ENCODE measurements around the gene SASH1. TPM values are rescaled to one million over a fixed set of nuclear protein-coding genes. Genes with fewer than 3 reads are reported as not detected.

The SASH1 gene
- total RNA-seq, 1 donor from 2014 or later = 10.6 TPM

DNA sequence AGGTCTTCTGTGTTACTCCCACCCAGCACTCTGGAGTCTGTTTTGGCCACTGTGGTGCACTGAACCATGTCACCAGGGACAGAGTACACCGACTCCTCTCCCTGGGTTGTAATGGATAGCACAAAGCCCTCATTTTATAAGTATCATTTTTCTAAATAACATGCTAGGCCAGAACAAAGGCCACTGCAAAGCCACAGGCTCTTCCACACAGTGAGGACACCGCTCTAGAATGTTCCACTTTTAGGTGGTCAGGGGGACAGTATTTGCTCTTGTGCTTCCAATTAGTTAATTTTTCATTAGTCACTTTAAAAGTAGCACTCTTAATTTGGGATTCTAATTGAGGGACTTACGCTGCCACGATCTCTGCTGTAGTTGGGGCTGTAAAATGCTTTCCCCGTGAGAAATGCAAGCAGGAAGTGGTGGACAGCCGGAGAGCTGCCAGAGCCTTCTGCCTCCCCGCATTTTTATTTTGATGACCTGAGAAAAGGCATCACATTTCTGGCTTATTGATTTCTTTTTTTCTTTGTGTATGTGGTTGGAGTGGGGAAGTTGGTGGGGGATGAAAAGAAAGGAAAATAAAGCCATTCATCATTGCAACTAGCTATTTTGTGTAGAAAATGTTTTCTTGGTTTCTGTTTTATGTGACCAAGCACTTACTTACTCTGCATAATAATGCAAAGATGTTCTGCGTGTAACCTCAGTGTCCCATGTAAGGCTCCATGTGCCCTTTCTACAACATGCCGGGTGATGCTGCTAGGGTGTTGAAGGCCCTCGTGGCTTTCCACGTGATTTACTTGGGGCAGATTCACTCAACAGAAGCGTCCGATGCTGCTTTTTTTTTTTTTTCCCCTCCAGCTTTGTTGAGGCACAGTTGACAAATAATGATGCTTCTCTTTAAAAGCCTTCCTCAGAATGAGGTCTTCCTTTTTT lies 195.9 kb downstream of the SASH1 start:
- TF ChIP-seq CTCF (conservative IDR thresholded peaks at IDR 0.05; ENCODE audit: low read depth, low read length) = no peak
- H3K4me3 ChIP-seq (ENCODE audit: low read depth, low read length) = no peak overlapping the region
- no peak for DNase-seq (ENCODE audit: low read depth)

DNA sequence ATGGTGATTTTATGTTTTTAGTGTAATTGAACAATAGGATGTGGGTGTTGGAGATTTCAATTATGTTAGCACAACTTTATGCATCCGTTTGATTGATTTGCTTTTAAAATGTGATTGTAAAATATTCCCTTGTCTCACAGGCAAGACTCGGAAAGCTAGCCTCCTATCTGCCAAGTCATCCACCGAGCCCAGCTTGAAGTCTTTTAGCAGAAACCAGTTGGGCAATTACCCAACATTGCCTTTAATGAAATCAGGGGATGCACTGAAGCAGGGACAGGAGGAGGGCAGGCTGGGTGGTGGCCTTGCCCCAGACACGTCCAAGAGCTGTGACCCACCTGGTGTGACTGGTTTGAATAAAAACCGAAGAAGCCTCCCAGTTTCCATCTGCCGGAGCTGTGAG lies 200.9 kb downstream of the SASH1 start:
- no peak overlapping the region for H3K4me3 ChIP-seq (ENCODE audit: low read depth, low read length)
- no peak for TF ChIP-seq CTCF (conservative IDR thresholded peaks at IDR 0.05; ENCODE audit: low read depth, low read length)
- no peak for DNase-seq (ENCODE audit: low read depth)

GRCh38 chr6:148544421-148544820 lies 201.8 kb downstream of the SASH1 start:
- no peak for TF ChIP-seq CTCF (conservative IDR thresholded peaks at IDR 0.05; ENCODE audit: low read depth, low read length)
- DNase-seq (ENCODE audit: low read depth) = no peak
- H3K4me3 ChIP-seq (ENCODE audit: low read depth, low read length) = no peak overlapping the region

GRCh38 chr6:148545901-148546300 lies 203.3 kb downstream of the SASH1 start:
- no peak overlapping the region for H3K4me3 ChIP-seq (ENCODE audit: low read depth, low read length)
- DNase-seq (ENCODE audit: low read depth) = no peak
- TF ChIP-seq CTCF (conservative IDR thresholded peaks at IDR 0.05; ENCODE audit: low read depth, low read length) = no peak

DNA sequence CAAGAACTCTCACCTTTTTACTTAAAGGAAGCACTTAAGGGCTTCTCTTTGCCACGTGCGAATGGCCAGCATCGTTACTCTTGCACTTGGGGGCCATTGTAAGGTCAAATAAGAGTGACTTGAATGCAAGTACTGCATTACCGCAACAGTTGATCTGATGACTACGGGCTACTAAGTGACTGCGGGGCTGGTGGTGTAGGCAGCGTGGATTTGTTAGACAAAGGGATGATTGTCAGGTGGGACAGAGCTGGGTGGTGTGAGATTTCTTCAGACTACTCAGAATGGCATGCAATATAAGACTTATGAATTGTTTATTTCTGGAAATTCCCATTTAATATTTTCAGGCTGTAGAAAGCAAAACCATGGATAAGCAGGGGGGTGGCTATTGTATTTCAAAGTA lies 204.5 kb downstream of the SASH1 start:
- TF ChIP-seq CTCF (conservative IDR thresholded peaks at IDR 0.05; ENCODE audit: low read depth, low read length) = no peak
- no peak for DNase-seq (ENCODE audit: low read depth)
- no peak overlapping the region for H3K4me3 ChIP-seq (ENCODE audit: low read depth, low read length)

DNA sequence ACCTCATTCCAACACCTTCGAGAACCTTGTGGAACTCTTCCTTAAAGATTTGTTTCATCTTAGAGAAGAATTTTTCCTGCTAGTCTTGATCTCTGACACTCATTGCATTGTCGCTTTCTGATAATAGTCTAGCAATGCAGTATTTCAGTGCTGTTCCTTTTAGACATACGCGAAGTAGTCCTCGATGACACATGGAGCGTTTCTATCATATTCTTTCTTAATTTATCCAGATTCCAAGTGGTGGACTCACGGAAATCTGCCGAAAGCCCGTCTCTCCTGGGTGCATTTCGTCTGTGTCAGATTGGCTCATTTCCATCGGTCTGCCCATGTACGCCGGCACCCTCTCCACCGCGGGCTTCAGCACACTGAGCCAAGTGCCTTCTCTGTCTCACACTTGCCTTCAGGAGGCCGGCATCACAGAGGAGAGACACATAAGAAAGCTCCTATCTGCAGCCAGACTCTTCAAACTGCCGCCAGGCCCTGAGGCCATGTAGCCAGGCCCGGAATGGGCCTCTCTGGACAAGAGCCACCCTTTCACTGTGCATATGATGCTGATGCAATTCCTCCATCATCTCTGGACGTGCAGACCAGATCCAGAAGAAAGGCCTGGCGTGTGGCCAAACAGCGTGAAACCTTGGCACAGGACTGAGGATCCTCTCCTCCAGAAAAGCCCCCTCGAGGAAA lies 205.6 kb downstream of the SASH1 start:
- H3K4me3 ChIP-seq (ENCODE audit: low read depth, low read length) = no peak overlapping the region

More for the DNA sequence above, 205.6 kb downstream of the SASH1 start:
- DNase-seq (ENCODE audit: low read depth) = no peak
- no peak for TF ChIP-seq CTCF (conservative IDR thresholded peaks at IDR 0.05; ENCODE audit: low read depth, low read length)
